ENCODE results near the gene TIAM2. TPM values are rescaled to one million over a fixed set of nuclear protein-coding genes. Genes with fewer than 3 reads are reported as not detected.

TIAM2 gene
- total and polyA plus RNA-seq, 7 experiments from 2014 or later: 0.66 to 11.6 (median 6.0) TPM

DNA sequence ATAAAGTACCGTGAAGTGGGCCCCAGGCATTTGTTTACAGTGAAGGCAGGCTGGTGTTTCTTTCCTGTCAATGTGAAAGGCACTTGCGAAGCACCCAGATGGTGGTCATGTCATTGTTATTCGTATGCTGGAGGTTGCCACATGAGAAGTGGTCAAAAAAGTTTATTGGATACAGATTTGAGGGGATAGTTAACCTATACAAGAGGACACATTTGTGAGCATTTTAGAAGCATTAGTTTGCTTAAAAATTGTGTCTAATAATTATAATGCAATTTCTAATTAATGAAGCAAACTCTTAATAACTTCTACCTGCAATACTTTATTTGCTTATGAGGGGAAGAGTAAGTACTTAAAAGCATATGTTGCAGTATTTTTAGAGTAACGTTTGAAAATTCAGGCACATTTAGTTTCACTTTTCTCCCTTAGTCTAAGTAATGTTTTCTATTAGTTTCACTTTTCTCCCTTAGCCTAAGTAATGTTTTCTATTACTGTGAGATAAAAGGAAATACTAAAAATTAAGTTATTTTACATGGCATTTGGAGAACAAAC, 148.0 kb downstream of the TIAM2 start:
- H3K4me3 ChIP-seq (ENCODE audit: low read length): peak overlapping the region; percentile 27
- peak overlapping the region; percentile 49 for H3K27ac ChIP-seq (ENCODE audit: low read depth, low read length)
- peaks cover 13 to 43% (median 24%) of the 10 kb centered on the region in 7 donors for H3K4me1 Mint-ChIP-seq
- H3K4me1 ChIP-seq (ENCODE audit: control insufficient read depth in 2 of 2, insufficient read depth in 2 of 2, low read length in 2 of 2): peaks cover 7 to 14% of the 10 kb centered on the region in 2 donors
- no peaks in the 10 kb centered on the region for H3K27me3 Mint-ChIP-seq
- POLR2A ChIA-PET: no interaction called here
- peaks cover 0 to 21% (median 0%) of the 10 kb centered on the region in 5 donors for H3K36me3 Mint-ChIP-seq
- DNase-seq: peak in 3 of 9 donors; percentile 4 to 15 (median 8)
- CTCF ChIA-PET: no interaction called here
- intact Hi-C loops (cut with micrococcal nuclease): loop anchor here (1.0 to 2.0 kb wide), 3 partner anchors 10 to 32 kb away; no protein-coding TSS in a partner anchor
- H3K9me3 Mint-ChIP-seq: peaks cover 0 to 2% (median 0%) of the 10 kb centered on the region in 11 donors
- H3K27ac Mint-ChIP-seq: peak overlapping the region; percentile 83 to 96 (median 90)
- H3K4me3 Mint-ChIP-seq: peak overlapping the region; percentile 56 to 91 (median 82)
- H3K36me3 ChIP-seq (ENCODE audit: control insufficient read depth in 2 of 3, insufficient read depth in 3 of 3, low read length in 3 of 3): no peaks in the 10 kb centered on the region
- no peak for ATAC-seq
- H3K27me3 ChIP-seq (ENCODE audit: control insufficient read depth in 2 of 2, insufficient read depth in 2 of 2, low read length in 2 of 2): no peaks in the 10 kb centered on the region
- H3K9me3 ChIP-seq (ENCODE audit: control insufficient read depth in 2 of 3, low read length in 3 of 3): no peaks in the 10 kb centered on the region

- peak overlapping the region; percentile 83 to 96 (median 90) for H3K27ac Mint-ChIP-seq
- intact Hi-C loops (cut with micrococcal nuclease): loop anchor here (1.0 to 2.0 kb wide), 3 partner anchors 10 to 31 kb away; no protein-coding TSS in a partner anchor
- DNase-seq (no peak), ATAC-seq (no peak)
- H3K4me1 ChIP-seq (ENCODE audit: control insufficient read depth in 2 of 2, insufficient read depth in 2 of 2, low read length in 2 of 2): peaks cover 7 to 14% of the 10 kb centered on the region in 2 donors
- H3K27ac ChIP-seq (ENCODE audit: low read depth, low read length): peak overlapping the region; percentile 49
- H3K36me3 Mint-ChIP-seq: peaks cover 0 to 22% (median 0%) of the 10 kb centered on the region in 5 donors
- H3K27me3 Mint-ChIP-seq: no peaks in the 10 kb centered on the region
- peaks cover 0 to 2% (median 0%) of the 10 kb centered on the region in 11 donors for H3K9me3 Mint-ChIP-seq
- H3K4me3 Mint-ChIP-seq: peak overlapping the region; percentile 56 to 91 (median 82)
- POLR2A ChIA-PET: no interaction called here
- CTCF ChIA-PET: interaction anchor here (0.6 kb wide), 1 partner anchor 155 kb away, joined by 3 read pairs; no protein-coding TSS in a partner anchor
- H3K9me3 ChIP-seq (ENCODE audit: control insufficient read depth in 2 of 3, low read length in 3 of 3): no peaks in the 10 kb centered on the region
- peaks cover 13 to 47% (median 24%) of the 10 kb centered on the region in 7 donors for H3K4me1 Mint-ChIP-seq
- H3K4me3 ChIP-seq (ENCODE audit: low read length): peak overlapping the region; percentile 27
- no peaks in the 10 kb centered on the region for H3K36me3 ChIP-seq (ENCODE audit: control insufficient read depth in 2 of 3, insufficient read depth in 3 of 3, low read length in 3 of 3)
- no peaks in the 10 kb centered on the region for H3K27me3 ChIP-seq (ENCODE audit: control insufficient read depth in 2 of 2, insufficient read depth in 2 of 2, low read length in 2 of 2)
Observed at GRCh38 chr6:155143578-155144106, 148.5 kb downstream of the TIAM2 start.

GRCh38 chr6:155146205-155146604, 151.1 kb downstream of the TIAM2 start:
- ChIA-PET POLR2A (interaction anchor here (0.6 kb wide), 1 partner anchor 147 kb away, joined by 4 read pairs; no protein-coding TSS in a partner anchor), CTCF (no interaction called here)
- H3K9me3 ChIP-seq (ENCODE audit: control insufficient read depth in 2 of 3, low read length in 3 of 3): no peaks in the 10 kb centered on the region
- Mint-ChIP-seq H3K27me3 (no peaks in the 10 kb centered on the region), H3K36me3 (peaks cover 0 to 22% (median 0%) of the 10 kb centered on the region in 5 donors), H3K4me3 (no peak overlapping the region), H3K9me3 (peaks cover 0 to 2% (median 0%) of the 10 kb centered on the region in 11 donors), H3K4me1 (peaks cover 13 to 56% (median 28%) of the 10 kb centered on the region in 7 donors), H3K27ac (peak overlapping the region in 1 of 9 donors; percentile 33)
- DNase-seq (no peak), ATAC-seq (no peak)
- no peaks in the 10 kb centered on the region for H3K36me3 ChIP-seq (ENCODE audit: control insufficient read depth in 2 of 3, insufficient read depth in 3 of 3, low read length in 3 of 3)
- no peak overlapping the region for H3K27ac ChIP-seq (ENCODE audit: low read depth, low read length)
- intact Hi-C loops (cut with micrococcal nuclease): no loop called here
- no peak overlapping the region for H3K4me3 ChIP-seq (ENCODE audit: low read length)
- no peaks in the 10 kb centered on the region for H3K27me3 ChIP-seq (ENCODE audit: control insufficient read depth in 2 of 2, insufficient read depth in 2 of 2, low read length in 2 of 2)
- H3K4me1 ChIP-seq (ENCODE audit: control insufficient read depth in 2 of 2, insufficient read depth in 2 of 2, low read length in 2 of 2): peaks cover 7 to 14% of the 10 kb centered on the region in 2 donors

- intact Hi-C loops (cut with micrococcal nuclease): no loop called here
- POLR2A ChIA-PET: interaction anchor here (0.8 kb wide), 1 partner anchor 393 kb away, joined by 4 read pairs; no protein-coding TSS in a partner anchor
- Histone ChIP-seq H3K4me1 (ENCODE audit: control insufficient read depth in 2 of 2, insufficient read depth in 2 of 2, low read length in 2 of 2) (peaks cover 0 to 7% of the 10 kb centered on the region in 2 donors), H3K9me3 (ENCODE audit: control insufficient read depth in 2 of 3, low read length in 3 of 3) (no peaks in the 10 kb centered on the region), H3K4me3 (ENCODE audit: low read length) (no peak overlapping the region), H3K36me3 (ENCODE audit: control insufficient read depth in 2 of 3, insufficient read depth in 3 of 3, low read length in 3 of 3) (no peaks in the 10 kb centered on the region), H3K27ac (ENCODE audit: low read depth, low read length) (no peak overlapping the region), H3K27me3 (ENCODE audit: control insufficient read depth in 2 of 2, insufficient read depth in 2 of 2, low read length in 2 of 2) (no peaks in the 10 kb centered on the region)
- Mint-ChIP-seq H3K4me1 (peaks cover 7 to 53% (median 15%) of the 10 kb centered on the region in 7 donors), H3K27me3 (no peaks in the 10 kb centered on the region), H3K4me3 (no peak overlapping the region), H3K36me3 (peaks cover 0 to 18% (median 0%) of the 10 kb centered on the region in 5 donors), H3K27ac (no peak overlapping the region), H3K9me3 (peaks cover 0 to 2% (median 0%) of the 10 kb centered on the region in 11 donors)
- CTCF ChIA-PET: no interaction called here
- ATAC-seq (no peak), DNase-seq (no peak)
Observed at GRCh38 chr6:155147958-155148663, 153.0 kb downstream of the TIAM2 start.

DNA sequence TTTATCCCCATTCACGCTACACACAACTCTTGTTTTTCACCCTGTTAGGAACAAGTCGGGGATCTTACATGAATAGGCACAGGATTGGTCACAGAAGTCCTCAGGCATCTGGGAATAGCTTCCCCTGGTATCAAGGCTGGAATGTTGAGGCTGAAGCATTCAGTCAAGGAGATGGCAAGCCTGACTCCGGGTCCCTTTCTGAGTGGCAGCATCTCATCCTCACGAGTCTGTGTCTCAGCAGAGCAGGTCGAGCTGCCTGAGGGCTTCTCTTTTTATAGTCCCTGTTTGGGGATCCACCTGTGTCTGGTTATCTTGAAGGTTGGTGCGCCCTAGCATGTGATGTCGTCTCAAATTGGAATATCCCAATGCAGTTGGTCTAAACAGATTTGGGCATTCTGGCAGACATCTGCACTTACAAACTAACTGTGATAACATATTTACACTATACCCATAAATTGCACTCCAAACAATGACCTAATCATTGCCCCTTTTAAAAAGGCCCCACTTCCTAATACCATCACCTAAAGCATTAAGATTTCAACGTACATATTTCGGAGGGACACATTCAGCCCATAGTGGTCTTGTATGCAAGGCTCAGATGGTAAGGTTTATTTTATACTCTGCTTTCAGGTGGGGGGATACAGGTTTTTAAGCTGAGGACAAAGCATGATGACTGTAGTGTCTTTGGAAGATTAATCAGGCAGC, 156.0 kb downstream of the TIAM2 start:
- POLR2A ChIA-PET: no interaction called here
- Mint-ChIP-seq H3K36me3 (peaks cover 0 to 11% (median 0%) of the 10 kb centered on the region in 5 donors), H3K9me3 (peaks cover 0 to 2% (median 0%) of the 10 kb centered on the region in 11 donors), H3K27ac (no peak overlapping the region), H3K4me3 (no peak overlapping the region), H3K27me3 (peaks cover 0 to 4% (median 0%) of the 10 kb centered on the region in 5 donors), H3K4me1 (peaks cover 0 to 66% (median 13%) of the 10 kb centered on the region in 7 donors)
- Histone ChIP-seq H3K27ac (ENCODE audit: low read depth, low read length) (no peak overlapping the region), H3K36me3 (ENCODE audit: control insufficient read depth in 2 of 3, insufficient read depth in 3 of 3, low read length in 3 of 3) (no peaks in the 10 kb centered on the region), H3K4me1 (ENCODE audit: control insufficient read depth in 2 of 2, insufficient read depth in 2 of 2, low read length in 2 of 2) (peaks cover 5 to 12% of the 10 kb centered on the region in 2 donors), H3K27me3 (ENCODE audit: control insufficient read depth in 2 of 2, insufficient read depth in 2 of 2, low read length in 2 of 2) (no peaks in the 10 kb centered on the region), H3K4me3 (ENCODE audit: low read length) (no peak overlapping the region), H3K9me3 (ENCODE audit: control insufficient read depth in 2 of 3, low read length in 3 of 3) (no peaks in the 10 kb centered on the region)
- ATAC-seq: no peak
- intact Hi-C loops (cut with micrococcal nuclease): loop anchor here in 1 of 2 donors (5.0 to 10.0 kb wide), 3 partner anchors 99 to 906 kb away; partner anchors contain the start of gene SCAF8
- CTCF ChIA-PET: no interaction called here
- no peak for DNase-seq
